HG03439 (cell line): ENCODE measurements around the gene PKN3.
"Not testable (repeated sequence)": the region's sequence is repeated elsewhere in the genome, so short reads cannot be mapped to it uniquely, and the experiment has no call there.

Experiments
- ATAC-seq: cut with Tn5 transposase; IDR thresholded peaks from one replicate; pipeline ENCODE4 v1.9.1; 2021; ENCODE audit warnings: mild to moderate bottlenecking, moderate library complexity; ENCODE audit not compliant: unreplicated experiment

The PKN3 gene

GRCh38 chr9:128702445-128702948, at the start of gene PKN3:
Gene PKN3 (plus strand): TSS chr9:128702503. CDS start chr9:128702916, 413 bp downstream.
- peak; percentile 72 for ATAC-seq

GRCh38 chr9:128653908-128654307, 48.4 kb upstream of the PKN3 start:
- ATAC-seq: no peak

GRCh38 chr9:128654481-128654880, 47.8 kb upstream of the PKN3 start:
- ATAC-seq: no peak

GRCh38 chr9:128656416-128657343, 45.6 kb upstream of the PKN3 start, which contains the start of gene DYNC2I2:
Gene DYNC2I2 (minus strand): TSS chr9:128656847. CDS start chr9:128656726, 121 bp downstream.
- peak; percentile 78 for ATAC-seq

GRCh38 chr9:128657344-128657704, 45.0 kb upstream of the PKN3 start:
- ATAC-seq: no peak

GRCh38 chr9:128657796-128658195, 44.5 kb upstream of the PKN3 start:
- no peak for ATAC-seq

- not testable (repeated sequence) for ATAC-seq
Measured at GRCh38 chr9:128666481-128666941, 35.8 kb upstream of the PKN3 start.

- no peak for ATAC-seq
Measured at GRCh38 chr9:128669786-128670185, 32.5 kb upstream of the PKN3 start.

GRCh38 chr9:128675382-128675781, 26.9 kb upstream of the PKN3 start:
- no peak for ATAC-seq

GRCh38 chr9:128677794-128678193, 24.5 kb upstream of the PKN3 start:
- ATAC-seq: no peak

GRCh38 chr9:128683340-128684064, 18.8 kb upstream of the PKN3 start:
- no peak for ATAC-seq

- no peak for ATAC-seq
Measured at GRCh38 chr9:128684065-128684324, 18.3 kb upstream of the PKN3 start.

- ATAC-seq: peak; percentile 26
Measured at GRCh38 chr9:128684325-128685199, 17.7 kb upstream of the PKN3 start.

GRCh38 chr9:128685636-128686489, 16.4 kb upstream of the PKN3 start:
- ATAC-seq: no peak

GRCh38 chr9:128687453-128687852, 14.8 kb upstream of the PKN3 start:
- no peak for ATAC-seq

- peak; percentile 72 for ATAC-seq
Measured at GRCh38 chr9:128688501-128689292, 13.6 kb upstream of the PKN3 start, which contains the start of gene SET. Gene SET (plus strand): TSS chr9:128689222. CDS start chr9:128689583, 361 bp downstream.

GRCh38 chr9:128689293-128689774, 13.0 kb upstream of the PKN3 start:
- ATAC-seq: peak; percentile 0

GRCh38 chr9:128689820-128690683, 12.3 kb upstream of the PKN3 start:
- ATAC-seq: no peak
